ENCODE measurements around the gene NME7.
A peak's percentile ranks its signal among the peaks of the same experiment; 100 is the strongest.

Gene NME7

GRCh38 chr1:169121146-169121923 lies 246.3 kb downstream of the NME7 start:
- no peak for DNase-seq

- no peak for DNase-seq
Measured at GRCh38 chr1:169120066-169120465, 247.5 kb downstream of the NME7 start.

GRCh38 chr1:169119405-169119804 lies 248.2 kb downstream of the NME7 start:
- no peak for DNase-seq

GRCh38 chr1:169118227-169118626 lies 249.4 kb downstream of the NME7 start:
- no peak for DNase-seq

GRCh38 chr1:169117599-169117998 lies 250.0 kb downstream of the NME7 start:
- DNase-seq = no peak

GRCh38 chr1:169117014-169117413 lies 250.6 kb downstream of the NME7 start:
- DNase-seq = no peak

- no peak for DNase-seq
Measured at GRCh38 chr1:169115891-169116585, 251.6 kb downstream of the NME7 start.

- no peak for DNase-seq
Measured at GRCh38 chr1:169113613-169114119, 253.9 kb downstream of the NME7 start.

GRCh38 chr1:169112241-169112640 lies 255.4 kb downstream of the NME7 start:
- DNase-seq = no peak

- DNase-seq = no peak
Measured at GRCh38 chr1:169111472-169111871, 256.1 kb downstream of the NME7 start.

- no peak for DNase-seq
Measured at GRCh38 chr1:169110689-169111447, 256.7 kb downstream of the NME7 start.

GRCh38 chr1:169110236-169110635 lies 257.4 kb downstream of the NME7 start:
- DNase-seq = no peak

- DNase-seq = no peak
Measured at GRCh38 chr1:169109561-169110134, 257.9 kb downstream of the NME7 start.

- no peak for DNase-seq
Measured at GRCh38 chr1:169108863-169109560, 258.6 kb downstream of the NME7 start.

- no peak for DNase-seq
Measured at GRCh38 chr1:169108223-169108622, 259.4 kb downstream of the NME7 start.

GRCh38 chr1:169107603-169108208 lies 259.9 kb downstream of the NME7 start:
- peak; percentile 23 for DNase-seq

GRCh38 chr1:169106921-169107602 lies 260.5 kb downstream of the NME7 start:
- peak; percentile 17 for DNase-seq

- peak; percentile 85 for DNase-seq
Measured at GRCh38 chr1:169106095-169106920, 261.3 kb downstream of the NME7 start, which contains the start of gene ATP1B1. Gene ATP1B1 (plus strand): TSS chr1:169106690. CDS start chr1:169106830, 140 bp downstream.

GRCh38 chr1:169105434-169106094 lies 262.0 kb downstream of the NME7 start:
- peak; percentile 15 for DNase-seq

- no peak for DNase-seq
Measured at GRCh38 chr1:169105087-169105433, 262.5 kb downstream of the NME7 start.

Data from activated naive CD4-positive, alpha-beta T cell treated with anti-CD3 and anti-CD28 coated beads, Interleukin-2, amount 50 U/mL, for 16 hours (primary cell).